Measurements from ENCODE around the gene ITSN1. TPM values are rescaled to one million over a fixed set of nuclear protein-coding genes. Genes with fewer than 3 reads are reported as not detected.
"Not testable (repeated sequence)": the region's sequence is repeated elsewhere in the genome, so short reads cannot be mapped to it uniquely, and the experiment has no call there.

ITSN1 gene
- total RNA-seq, 1 experiment from 2014 or later, result 18.8 TPM

DNA sequence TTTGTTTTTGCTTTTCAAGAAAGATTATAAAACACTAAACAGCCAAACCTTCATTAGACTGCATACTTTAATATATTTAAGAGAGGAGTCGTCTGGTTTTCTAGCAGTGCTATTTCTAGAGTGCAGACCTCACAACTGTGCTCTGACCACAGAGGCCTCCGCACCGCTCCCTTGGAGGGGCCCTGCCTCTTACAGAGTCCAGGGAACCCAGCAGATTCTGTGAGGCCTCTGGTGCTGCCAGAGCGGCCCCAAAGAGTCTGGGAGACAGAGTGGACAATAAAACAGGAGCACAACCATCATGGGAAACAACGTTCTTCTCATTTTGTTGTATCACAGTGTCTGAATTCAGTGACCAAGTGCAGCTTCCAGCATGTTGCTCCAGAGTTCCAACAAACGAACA, 267.5 kb downstream of the ITSN1 start:
- DNase-seq (ENCODE audit: extremely low read depth, low read depth), result no peak

DNA sequence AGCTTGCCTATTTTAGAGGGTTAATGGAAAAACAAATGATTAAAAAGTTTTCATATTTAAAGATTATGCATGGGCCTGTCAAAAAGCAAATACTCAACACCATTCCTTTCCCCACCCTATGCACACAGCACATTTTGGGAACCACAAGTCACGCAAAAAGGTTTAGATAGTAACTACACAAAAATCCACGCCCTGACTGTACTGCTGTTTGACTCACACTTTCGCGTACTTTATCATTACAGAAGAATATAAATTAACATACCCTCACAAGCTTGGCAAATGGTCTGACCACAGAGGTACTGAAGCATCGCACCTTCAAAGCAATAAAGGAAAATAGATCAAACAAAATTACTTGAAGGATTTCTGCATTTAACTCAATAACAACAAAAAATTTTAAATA, 271.9 kb downstream of the ITSN1 start:
- no peak for DNase-seq (ENCODE audit: extremely low read depth, low read depth)

DNA sequence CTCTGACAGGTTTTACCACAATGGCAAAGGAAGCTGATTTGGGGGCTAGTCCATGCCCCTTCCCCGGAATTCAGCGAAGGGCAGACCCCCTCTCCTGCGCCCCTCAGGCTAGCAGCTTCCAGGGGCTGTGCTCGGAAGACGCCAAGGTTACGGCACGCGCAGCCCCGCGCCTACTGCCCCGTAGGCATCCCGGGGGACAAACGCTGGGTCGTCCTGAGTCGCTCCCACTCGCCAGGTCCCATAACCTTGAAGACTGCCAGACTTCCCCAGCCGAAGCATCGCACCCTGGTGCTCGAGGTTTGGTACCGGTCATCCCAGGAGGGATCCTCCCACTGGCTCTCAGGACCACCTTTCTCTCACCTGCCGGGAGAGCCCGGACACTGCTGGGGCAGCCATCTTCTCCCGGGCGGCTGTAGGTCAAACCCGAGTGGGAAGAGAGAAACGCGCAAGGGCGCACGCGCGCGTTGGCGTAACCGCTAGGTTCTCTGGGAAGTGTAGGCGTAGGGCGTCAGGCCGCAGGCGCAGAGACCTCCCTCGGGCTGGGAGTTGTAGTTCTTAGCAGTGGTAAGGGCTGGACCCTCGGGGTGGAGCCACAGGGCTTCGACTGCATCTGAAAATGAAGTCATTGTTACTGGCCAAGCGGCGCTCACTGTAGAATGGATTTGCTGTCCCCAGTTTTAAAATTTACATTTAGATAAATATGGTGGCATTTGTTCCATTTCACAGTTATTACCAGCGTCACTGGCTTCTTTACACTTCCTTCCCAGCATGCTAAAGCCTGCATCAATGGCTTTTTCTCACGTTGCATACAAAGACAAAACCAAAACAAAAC, 273.3 kb downstream of the ITSN1 start, which contains the start of gene ATP5PO:
Gene ATP5PO, minus strand, starts transcription at position 437 of the 832 bp plus-strand sequence. Its CDS starts 41 bp downstream, at position 396.
- peak; percentile 93 for DNase-seq (ENCODE audit: extremely low read depth, low read depth)

DNA sequence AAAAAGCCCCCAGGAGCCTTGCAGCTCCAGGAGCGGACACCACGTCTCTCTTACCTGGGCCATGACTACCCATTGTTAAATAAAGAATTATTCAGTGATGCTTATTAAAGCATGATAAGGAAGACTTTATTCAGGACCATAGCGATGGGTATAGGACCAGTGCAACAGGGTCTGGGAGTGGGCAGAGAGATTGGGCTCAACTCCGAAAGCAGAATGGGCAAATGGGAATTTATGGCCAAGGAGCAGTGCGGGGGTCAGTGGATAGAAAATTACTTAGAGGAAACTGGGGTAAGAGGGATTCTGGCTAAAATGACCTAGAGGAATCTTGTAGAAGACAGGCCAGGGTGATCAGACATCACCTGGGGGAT, 273.9 kb downstream of the ITSN1 start:
- no peak for DNase-seq (ENCODE audit: extremely low read depth, low read depth)

DNA sequence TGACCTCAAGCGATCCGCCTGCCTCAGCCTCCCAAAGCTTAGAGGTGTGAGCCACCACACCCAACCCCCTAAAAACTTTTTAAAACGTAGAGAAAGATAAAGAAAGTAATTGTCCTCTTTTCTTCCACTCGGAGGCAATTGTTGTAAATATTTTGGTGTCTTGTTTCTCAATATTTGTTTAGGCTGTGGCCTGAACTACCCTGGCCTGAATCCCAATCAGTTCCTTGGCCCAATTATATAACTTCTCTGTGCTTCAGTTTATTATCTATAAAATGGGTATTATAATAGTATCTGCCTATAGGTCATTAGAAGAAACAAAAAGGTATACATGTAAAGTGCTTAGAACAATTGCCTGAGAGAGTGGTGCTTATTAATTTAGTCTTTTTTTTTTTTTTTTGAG, 275.1 kb downstream of the ITSN1 start:
- DNase-seq (ENCODE audit: extremely low read depth, low read depth), result no peak

DNA sequence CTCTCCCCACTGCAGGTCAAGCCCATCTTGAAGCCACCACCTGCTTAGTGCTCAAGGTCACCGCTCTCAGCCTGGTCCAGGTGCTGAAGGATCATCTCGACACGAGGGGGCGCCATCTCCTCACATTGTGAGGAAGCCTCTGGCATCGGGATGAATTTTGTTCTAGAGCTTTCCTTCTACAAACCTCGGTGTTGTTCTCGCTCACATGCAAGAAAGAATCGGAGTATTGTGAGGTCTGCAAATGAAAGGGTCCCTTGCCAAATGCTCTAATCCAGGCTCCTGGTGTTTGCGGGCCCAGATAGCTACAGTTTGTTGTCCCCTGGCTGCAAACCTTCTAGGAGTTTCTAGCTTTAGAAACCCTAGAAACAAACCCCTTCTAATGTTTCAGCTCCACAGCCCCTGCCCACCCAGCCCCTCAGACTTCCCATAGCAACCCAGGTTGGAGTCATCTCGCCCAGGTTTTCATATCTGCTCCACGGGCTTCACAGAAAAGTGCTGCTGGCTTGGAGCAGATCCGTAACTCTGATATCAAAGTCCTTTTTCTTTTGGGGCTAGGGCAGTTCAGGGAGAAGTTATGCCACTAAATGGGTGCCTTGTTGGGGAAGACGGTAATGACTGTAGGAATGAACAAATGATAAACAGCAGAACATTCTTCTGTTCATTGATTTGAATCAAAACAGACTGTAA, 281.9 kb downstream of the ITSN1 start:
- peak; percentile 73 for DNase-seq (ENCODE audit: extremely low read depth, low read depth)

DNA sequence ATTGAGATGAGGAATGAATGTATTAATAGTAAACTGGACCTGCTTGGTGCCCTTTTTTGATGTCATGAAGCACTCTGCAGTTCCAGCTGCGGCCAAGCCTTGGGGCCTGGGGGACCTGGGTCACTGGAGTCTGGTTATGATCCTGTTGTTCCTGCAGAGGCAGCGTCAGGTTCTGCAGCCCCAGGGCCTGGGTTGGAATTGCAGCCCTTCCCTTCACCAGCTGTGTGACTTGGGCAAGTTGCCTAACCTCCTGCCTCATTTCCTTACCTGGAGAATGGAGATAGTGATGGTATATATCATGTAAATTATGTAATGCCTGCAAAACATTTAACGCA, 282.4 kb downstream of the ITSN1 start:
- DNase-seq (ENCODE audit: extremely low read depth, low read depth), result no peak

DNA sequence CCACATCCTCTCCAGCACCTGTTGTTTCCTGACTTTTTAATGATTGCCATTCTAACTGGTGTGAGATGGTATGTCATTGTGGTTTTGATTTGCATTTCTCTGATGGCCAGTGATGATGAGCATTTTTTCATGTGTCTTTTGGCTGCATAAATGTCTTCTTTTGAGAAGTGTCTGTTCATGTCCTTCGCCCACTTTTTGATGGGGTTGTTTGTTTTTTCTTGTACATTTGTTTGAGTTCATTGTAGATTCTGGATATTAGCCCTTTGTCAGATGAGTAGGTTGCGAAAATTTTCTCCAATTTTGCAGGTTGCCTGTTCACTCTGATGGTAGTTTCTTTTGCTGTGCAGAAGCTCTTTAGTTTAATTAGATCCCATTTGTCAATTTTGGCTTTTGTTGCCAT, 283.9 kb downstream of the ITSN1 start:
- DNase-seq (ENCODE audit: extremely low read depth, low read depth), result not testable (repeated sequence)

DNA sequence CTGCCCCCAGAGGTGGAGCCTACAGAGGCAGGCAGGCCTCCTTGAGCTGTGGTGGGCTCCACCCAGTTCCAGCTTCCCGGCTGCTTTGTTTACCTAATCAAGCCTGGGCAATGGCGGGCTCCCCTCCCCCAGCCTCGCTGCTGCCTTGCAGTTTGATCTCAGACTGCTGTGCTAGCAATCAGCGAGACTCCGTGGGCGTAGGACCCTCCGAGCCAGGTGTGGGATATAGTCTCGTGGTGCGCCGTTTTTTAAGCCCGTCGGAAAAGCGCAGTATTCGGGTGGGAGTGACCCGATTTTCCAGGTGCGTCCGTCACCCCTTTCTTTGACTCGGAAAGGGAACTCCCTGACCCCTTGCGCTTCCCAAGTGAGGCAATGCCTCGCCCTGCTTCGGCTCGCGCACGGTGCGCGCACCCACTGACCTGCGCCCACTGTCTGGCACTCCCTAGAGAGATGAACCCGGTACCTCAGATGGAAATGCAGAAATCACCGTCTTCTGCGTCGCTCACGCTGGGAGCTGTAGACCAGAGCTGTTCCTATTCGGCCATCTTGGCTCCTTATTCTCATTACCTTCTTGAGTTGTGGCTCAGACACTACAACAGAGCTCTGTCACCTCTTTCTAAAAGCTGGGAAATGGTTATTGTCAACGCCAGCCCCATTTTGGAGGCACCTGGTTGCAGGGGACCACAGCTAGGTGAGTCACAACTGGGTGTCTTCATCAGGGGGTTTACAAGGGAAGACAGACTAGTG, 288.9 kb downstream of the ITSN1 start:
- not testable (repeated sequence) for DNase-seq (ENCODE audit: extremely low read depth, low read depth)

DNA sequence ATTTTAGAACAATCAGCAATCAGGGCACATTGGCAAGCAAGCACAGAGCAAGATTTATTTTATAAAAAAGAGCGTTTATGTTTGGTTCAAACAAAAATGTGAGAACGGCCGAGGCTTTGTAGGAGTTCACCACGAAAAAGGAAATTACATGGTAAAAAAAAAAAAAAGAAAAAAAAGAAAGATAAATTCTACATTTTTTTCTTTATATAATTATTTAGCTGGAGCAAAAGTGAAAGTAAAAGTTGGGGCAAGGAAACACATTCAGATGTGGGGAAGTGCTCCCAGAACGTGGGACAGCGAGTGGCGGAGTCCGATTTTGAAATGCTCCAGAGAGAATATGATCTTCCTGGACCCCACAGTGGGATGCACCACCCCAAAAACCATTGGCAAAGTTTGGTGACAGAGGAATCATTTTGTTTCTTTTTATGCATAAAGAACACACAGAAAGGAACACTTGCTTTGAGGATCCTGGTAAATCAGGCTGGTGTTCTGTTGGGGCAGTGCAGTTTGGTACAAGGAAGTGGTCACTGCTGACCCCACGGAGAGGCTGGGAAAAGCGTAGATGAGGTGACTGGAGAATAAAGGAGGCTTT, 289.6 kb downstream of the ITSN1 start:
- no peak for DNase-seq (ENCODE audit: extremely low read depth, low read depth)

DNA sequence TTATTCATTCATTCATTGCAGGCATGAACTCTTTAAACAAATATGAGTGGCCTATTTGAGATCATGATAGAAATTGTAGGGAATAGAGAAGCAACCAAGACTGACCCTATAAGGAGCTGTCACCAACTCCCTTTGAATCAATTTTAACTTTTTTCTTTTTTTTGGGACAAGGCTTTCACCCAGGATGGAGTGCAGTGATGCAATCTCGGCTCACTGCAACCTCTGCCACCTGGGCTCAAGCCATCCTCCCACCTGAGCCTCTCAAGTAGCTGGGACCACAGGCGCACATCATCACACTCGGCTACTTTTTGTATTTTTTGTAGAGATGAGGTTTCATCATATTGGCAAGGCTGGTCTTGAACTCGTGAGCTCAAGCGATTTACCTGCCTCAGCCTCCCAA, 290.4 kb downstream of the ITSN1 start:
- DNase-seq (ENCODE audit: extremely low read depth, low read depth), result no peak

DNA sequence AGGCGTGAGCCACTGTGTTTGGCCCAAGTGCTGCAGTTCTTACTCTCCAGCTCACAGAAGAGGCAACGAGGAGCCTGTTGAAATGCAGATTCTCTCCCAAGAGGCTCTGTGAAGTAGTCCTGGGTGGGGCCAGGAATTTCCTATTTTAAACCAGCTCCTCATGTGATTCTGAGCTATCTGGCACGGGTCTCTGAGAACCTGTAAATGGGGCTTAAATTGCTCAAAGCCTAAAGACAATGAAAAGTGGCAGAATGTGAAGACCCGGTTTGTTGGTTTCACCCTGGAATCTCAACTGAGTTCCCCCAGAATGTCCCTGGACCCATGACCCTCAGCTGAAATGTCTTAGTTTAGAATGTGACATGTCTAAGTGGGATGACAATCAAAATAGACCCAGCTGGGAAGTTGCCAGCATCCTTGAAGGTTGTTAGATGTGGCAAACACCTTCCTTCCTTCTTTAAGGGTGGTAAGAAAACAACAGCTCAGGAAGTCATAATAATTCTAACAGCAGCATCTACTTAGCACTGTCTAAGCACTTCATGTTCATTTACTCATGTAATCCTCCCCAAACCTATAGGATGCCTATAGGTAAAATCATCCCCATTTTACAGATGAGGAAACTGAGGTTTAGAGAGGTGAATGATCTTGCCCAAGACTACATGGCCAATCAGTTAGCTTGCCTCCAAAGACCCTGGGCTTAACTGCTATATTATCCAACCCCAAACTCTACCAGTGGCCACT, 294.2 kb downstream of the ITSN1 start:
- DNase-seq (ENCODE audit: extremely low read depth, low read depth), result no peak

DNA sequence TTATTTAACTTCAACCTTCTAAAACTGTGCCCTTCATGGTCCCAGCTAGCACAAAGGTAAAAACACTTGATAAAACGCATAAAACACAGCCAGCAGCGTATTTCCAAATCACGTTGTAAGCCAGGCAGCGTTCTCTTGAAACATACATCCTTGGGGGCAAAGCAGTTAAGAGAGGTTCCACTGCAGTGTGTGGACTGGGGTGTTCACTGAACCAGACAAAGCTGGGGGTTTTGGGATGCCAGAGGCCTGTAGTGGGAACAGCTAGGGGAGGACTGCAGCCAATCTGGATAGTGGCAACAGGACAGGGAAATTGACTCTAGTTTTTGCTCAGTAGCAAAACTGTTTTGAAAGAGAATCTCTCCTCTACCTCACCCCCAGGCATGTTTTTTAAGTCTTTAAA, 294.8 kb downstream of the ITSN1 start:
- DNase-seq (ENCODE audit: extremely low read depth, low read depth), result no peak

DNA sequence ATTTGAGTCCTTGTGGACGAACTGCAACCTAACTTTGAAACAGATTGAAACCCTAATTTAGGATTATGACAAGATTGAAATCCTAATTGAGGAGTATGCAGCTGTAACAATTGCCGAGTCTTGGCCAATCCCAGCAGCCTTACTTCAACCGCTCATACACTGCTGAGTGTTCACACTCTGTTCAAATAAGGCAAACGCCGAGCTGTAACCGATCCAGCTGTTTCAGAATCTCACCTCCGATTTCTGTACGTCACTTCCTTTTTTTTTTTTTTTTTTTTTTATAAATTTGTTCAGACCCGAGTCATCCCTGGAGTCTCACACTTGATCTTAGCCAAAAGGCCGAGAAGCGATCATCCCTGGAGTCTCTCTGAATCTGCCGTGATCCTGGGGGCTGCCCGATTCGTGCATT, 295.6 kb downstream of the ITSN1 start:
- DNase-seq (ENCODE audit: extremely low read depth, low read depth), result no peak

DNA sequence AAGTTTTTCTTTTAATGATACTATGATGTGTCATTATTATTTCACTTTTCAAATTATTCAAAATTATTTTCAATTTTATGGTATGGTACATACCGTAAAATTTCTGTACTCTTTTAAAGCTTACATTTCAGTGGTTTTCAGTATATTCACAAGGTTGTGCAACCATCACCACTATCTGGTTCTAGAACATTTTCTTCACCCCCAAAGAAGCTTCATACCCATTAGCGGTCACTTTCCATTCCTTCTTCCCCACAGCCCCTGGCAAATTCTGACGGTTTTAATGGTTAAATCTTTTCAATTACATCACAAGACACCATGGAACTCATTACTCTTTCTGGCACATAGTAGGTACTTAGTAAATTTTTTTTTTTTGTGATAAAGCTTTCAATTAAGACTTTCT, 296.1 kb downstream of the ITSN1 start:
- no peak for DNase-seq (ENCODE audit: extremely low read depth, low read depth)

DNA sequence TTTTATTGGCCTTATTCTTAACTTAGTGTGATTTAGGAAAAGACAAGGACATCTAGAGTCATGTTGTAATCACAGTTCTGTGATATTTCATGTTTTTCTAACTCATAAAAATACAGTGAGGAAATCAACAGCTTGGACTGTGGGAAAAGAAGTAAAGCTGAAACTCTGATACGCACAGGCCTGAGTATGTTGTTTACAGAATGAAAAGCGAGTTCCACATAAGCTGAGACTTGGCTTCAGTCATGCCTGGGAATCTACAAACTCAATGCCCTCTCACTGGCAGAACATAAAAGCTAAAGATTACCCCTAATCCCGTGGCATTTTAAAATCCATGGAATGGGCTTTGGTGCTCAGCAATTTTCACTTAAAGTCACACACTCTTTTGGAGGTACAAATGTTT, 296.9 kb downstream of the ITSN1 start:
- DNase-seq (ENCODE audit: extremely low read depth, low read depth), result no peak

DNA sequence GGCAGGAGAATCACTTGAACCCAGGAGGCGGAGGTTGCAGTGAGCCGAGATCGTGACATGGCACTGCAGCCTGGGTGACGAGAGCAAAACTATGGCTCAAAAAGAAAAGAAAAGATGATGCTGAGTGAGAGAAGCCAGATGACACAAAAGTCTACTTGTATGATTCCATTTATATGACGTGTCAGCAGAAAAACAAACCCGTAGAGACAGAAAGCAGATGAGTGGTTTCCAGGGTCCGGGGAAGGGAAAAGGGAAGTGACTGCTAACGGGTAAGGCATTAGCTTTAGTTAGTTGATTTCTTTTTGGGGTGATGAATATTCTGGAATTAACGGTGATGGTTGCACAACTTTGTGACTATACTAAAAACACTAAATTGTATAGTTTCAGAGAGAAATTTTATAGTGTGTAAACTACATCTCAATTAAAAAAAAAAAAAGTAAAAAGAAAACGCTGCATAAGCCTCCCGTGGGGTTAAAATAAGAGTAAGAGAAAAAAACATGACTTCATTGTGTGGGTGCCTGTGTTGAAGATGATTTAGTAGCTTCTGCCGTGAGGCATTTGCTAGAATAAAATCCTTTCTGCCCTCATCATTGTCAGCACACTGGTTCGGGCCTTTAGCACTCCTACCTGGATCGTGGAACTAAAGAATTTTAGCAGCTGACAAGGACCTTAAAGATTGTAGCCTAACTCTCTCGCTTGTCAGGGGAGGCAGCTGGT, 298.0 kb downstream of the ITSN1 start:
- DNase-seq (ENCODE audit: extremely low read depth, low read depth), result no peak

DNA sequence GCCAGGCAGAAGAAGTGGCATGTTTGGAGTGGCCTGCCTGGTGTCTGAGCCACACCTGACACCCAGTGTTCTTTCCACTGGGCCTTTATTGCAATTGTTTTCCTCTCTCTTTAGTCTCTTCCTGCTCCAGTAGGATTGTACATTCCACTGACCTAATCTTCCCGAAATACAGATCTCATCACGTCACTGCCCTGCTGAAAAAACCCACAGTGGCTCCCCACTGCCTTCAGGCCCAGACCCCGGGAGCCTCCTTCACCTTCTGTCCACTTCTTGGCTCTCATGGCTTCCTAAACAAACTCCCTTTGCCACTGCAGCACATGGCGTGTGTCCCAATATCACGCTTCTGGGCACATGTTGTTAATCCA, 298.6 kb downstream of the ITSN1 start:
- DNase-seq (ENCODE audit: extremely low read depth, low read depth), result no peak

DNA sequence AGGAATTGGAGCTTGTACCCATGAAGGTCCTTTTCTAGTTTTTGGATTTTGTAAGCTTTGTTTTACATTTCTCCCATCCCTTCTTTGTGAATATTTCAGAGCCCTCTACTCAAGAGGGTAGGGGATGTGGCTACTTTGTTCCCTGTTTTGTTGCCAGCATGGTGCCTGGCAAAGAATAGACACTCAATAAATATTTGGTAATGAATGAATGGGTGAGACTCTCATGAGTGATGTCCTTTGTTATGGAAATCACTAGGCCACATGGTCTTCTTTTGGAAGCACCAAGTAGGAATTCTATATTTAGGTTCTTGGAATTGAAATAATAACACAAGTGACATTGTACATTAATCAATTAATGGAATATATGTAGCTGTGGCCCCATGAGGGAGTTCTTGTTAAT, 300.1 kb downstream of the ITSN1 start:
- DNase-seq (ENCODE audit: extremely low read depth, low read depth), result no peak

DNA sequence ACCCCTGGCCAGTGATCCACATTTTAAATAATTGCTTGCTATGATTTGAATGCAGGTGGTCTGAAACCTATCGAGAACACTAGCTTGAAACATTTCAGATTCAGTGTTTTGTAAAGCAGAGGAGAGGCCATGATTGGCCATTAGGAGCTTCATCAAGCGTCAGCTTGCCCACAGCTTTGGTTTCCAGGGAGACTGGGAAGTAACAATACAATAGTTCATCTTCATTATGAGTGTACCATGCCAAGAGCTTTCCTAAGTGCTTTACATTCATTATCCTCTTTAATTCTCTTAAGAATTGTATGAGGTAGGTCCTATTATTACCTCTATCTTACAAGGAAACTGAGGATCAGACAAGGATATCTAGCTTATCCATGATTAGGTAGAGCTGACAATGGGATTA, 301.0 kb downstream of the ITSN1 start:
- DNase-seq (ENCODE audit: extremely low read depth, low read depth), result no peak
